Mucosa of descending colon (tissue), 3 donors: Measurements from ENCODE around the gene PPRC1. TPM values are rescaled to one million over a fixed set of nuclear protein-coding genes. Genes with fewer than 3 reads are reported as not detected.
A peak's percentile ranks its signal among the peaks of the same experiment; 100 is the strongest.

Experiments used
- ATAC-seq: fragments of 200-7000 bp; cut with Tn5 transposase; one replicate; pipeline ENCODE4 v1.9.1; 2020; ENCODE audit warnings: mild to moderate bottlenecking, moderate library complexity
- DNase-seq, 3 donors: peaks; one replicate each; pipeline ENCODE4 v3.0.0-alpha.2; 2020
- H3K36me3 ChIP-seq: fragments of 200-600 bp; one replicate; pipeline ENCODE4 v1.8.0; 2021; ENCODE audit warnings: low read depth, mild to moderate bottlenecking
- H3K4me1 ChIP-seq: fragments of 200-600 bp; one replicate; pipeline ENCODE4 v1.8.0; 2021; ENCODE audit warnings: low read depth, mild to moderate bottlenecking
- H3K4me3 ChIP-seq: fragments of 200-600 bp; one replicate; pipeline ENCODE4 v1.8.0; 2021; ENCODE audit warnings: mild to moderate bottlenecking
- H3K9me3 ChIP-seq: fragments of 200-600 bp; one replicate; pipeline ENCODE4 v1.8.0; 2021; ENCODE audit warnings: mild to moderate bottlenecking
- intact Hi-C, 2 donors: fragments of 100-400 bp; cut with DNase I in 1 of 2; cut with micrococcal nuclease in 1 of 2; formaldehyde crosslinking; loops; one replicate each; pipeline versions ENCODE4 v1.11.0 to v1.11.1; 2022; cut with DNase I, micrococcal nuclease
- total RNA-seq, 3 donors: library from RNA; stranded (reverse); fragmentation: NEBNext Ultra II Directional in 2 of 3; extraction: Animal tissue kit (Norgen Biotek cat#: 25700) in 2 of 3; gene quantifications; one replicate each; pipeline versions ENCODE4 v1.2.1 to v1.2.4, GENCODE V29; 2021 to 2023
- TF ChIP-seq, protein P1 (sequence below): fragments of 200-600 bp; IDR thresholded peaks from one replicate; pipeline ENCODE4 v1.8.0; 2022; ENCODE audit warnings: antibody characterized with exemption, mild to moderate bottlenecking
- donor health status: DM: no; HTN: no; CAD: no; lungs with moderate emphysema.
- donor health status: DM: no; HTN: no; CAD: no.
- donor health status: DM: no; HTN: yes; CAD: no.

The PPRC1 gene
- total RNA-seq, 3 donors from 2014 or later: 17.1 to 30.3 (median 20.3) TPM

DNA sequence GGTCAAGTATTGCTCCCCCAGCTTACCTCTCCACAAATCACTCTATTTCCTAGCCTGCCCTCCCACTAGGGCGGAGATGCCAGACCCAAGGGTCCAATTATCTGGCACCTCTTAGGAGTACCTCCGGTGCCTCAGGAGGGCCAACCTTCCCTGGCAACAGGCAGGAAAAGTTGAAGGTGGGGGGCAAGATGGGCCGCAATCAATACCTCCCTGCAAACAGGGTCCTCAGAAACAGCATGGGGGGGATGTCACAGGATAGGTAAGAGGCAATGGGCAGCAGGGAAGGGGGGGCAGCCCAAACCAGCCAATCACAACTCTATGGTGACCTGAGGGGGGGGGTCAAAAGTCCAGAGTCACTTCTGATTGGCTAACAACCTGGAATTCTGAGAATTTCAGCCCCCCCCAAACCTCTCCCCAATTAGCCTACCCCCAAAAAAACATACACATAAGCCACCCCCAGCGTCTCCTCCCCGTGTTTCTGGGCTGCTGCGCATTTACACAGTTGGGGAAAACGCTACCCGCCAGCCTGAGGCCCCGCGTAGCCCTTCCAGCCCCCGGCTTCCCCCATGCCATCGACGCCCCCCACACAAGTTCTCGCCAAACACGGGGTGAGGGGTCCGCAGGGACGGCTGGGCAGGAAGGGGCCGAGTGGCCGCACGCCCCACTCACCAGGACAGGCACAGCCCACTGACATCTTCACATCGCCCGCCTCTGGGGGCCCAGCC, 13.3 kb upstream of the PPRC1 start:
- peak; percentile 68 to 83 (median 78) for DNase-seq
- intact Hi-C loops: no loop called here
- peak; percentile 26 for ATAC-seq
- H3K36me3 ChIP-seq: no peaks in the 10 kb centered on the region
- TF ChIP-seq, protein P1, sequence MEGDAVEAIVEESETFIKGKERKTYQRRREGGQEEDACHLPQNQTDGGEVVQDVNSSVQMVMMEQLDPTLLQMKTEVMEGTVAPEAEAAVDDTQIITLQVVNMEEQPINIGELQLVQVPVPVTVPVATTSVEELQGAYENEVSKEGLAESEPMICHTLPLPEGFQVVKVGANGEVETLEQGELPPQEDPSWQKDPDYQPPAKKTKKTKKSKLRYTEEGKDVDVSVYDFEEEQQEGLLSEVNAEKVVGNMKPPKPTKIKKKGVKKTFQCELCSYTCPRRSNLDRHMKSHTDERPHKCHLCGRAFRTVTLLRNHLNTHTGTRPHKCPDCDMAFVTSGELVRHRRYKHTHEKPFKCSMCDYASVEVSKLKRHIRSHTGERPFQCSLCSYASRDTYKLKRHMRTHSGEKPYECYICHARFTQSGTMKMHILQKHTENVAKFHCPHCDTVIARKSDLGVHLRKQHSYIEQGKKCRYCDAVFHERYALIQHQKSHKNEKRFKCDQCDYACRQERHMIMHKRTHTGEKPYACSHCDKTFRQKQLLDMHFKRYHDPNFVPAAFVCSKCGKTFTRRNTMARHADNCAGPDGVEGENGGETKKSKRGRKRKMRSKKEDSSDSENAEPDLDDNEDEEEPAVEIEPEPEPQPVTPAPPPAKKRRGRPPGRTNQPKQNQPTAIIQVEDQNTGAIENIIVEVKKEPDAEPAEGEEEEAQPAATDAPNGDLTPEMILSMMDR: no peak
- no peaks in the 10 kb centered on the region for H3K9me3 ChIP-seq
- H3K4me1 ChIP-seq: peaks cover 29% of the 10 kb centered on the region
- H3K4me3 ChIP-seq: peak overlapping the region; percentile 46

- ATAC-seq (peak; percentile 79), DNase-seq (peak; percentile 79 to 88 (median 84))
- intact Hi-C loops: no loop called here
- Histone ChIP-seq H3K36me3 (no peaks in the 10 kb centered on the region), H3K9me3 (no peaks in the 10 kb centered on the region), H3K4me1 (peaks cover 29% of the 10 kb centered on the region), H3K4me3 (peak within 1 kb of the TSS; percentile 46)
- TF ChIP-seq, protein P1: no peak
These were observed 12.5 kb upstream of the PPRC1 start, which contains the start of gene LDB1 for GRCh38 chr10:102120142-102120990. LDB1 (minus strand) TSS chr10:102120368; CDS start chr10:102120110, 258 bp downstream.

DNA sequence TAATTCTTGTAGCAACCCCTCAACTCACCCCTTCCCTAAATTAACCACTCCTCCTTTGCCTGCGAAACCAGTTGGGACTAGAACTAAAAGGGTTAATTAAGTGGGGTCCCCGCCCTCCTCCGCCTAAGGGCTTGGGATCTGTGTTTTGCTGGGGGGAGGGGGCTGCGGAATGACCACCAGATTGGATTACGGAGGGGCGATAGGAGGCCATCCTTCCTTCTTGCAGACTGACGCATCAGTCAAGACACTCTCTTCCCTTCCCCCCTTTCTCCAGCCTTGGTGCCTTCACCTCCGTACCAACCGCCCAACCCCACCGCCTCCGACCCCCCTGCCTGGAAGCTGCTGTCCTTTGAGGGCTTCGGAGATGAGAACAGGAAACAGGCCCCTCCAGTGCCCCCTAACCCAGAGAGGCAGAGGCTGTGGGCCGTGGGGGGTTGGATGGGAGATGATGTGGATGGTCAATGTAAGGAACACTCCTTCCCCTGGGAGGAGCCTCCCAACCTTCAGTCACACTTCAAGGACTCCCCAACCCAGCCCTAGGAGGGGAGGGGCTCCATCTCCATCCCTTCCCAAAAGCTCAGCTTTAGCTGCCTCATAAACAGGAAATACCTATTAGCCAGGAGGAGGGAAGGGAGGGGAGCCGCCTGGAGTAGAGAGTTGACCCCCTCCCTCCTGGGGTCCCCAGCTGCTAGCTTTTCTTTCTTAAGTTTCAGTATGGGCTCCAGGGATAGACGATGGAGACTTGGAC, 11.7 kb upstream of the PPRC1 start:
- Histone ChIP-seq H3K4me1 (peaks cover 27% of the 10 kb centered on the region), H3K36me3 (no peaks in the 10 kb centered on the region), H3K4me3 (peak overlapping the region; percentile 46), H3K9me3 (no peaks in the 10 kb centered on the region)
- TF ChIP-seq, protein P1: no peak
- DNase-seq (peak; percentile 65 to 75 (median 68)), ATAC-seq (peak; percentile 1)
- intact Hi-C loops: no loop called here

- Histone ChIP-seq H3K4me1 (peaks cover 20% of the 10 kb centered on the region), H3K9me3 (no peaks in the 10 kb centered on the region), H3K36me3 (no peaks in the 10 kb centered on the region), H3K4me3 (no peak overlapping the region)
- TF ChIP-seq, protein P1: no peak
- ATAC-seq (no peak), DNase-seq (peak in 2 of 3 donors; percentile 32 to 38)
- intact Hi-C loops: no loop called here
These were observed 11.0 kb upstream of the PPRC1 start for GRCh38 chr10:102121739-102122372.

GRCh38 chr10:102122450-102122849, 10.4 kb upstream of the PPRC1 start:
- DNase-seq (no peak), ATAC-seq (no peak)
- H3K36me3 ChIP-seq: no peaks in the 10 kb centered on the region
- H3K4me1 ChIP-seq: peaks cover 14% of the 10 kb centered on the region
- H3K4me3 ChIP-seq: no peak overlapping the region
- TF ChIP-seq, protein P1: no peak
- intact Hi-C loops: no loop called here
- no peaks in the 10 kb centered on the region for H3K9me3 ChIP-seq
